Transverse colon (tissue), 4 donors: ENCODE results near the gene CRYGA. TPM values are rescaled to one million over a fixed set of nuclear protein-coding genes. Genes with fewer than 3 reads are reported as not detected.
"Not testable (repeated sequence)": the region's sequence is repeated elsewhere in the genome, so short reads cannot be mapped to it uniquely, and the experiment has no call there.

Experiments used
- DNase-seq: peaks from one replicate; pipeline ENCODE4 v3.0.0-alpha.2; 2019
- H3K27ac ChIP-seq, 4 donors: fragments of 200-600 bp; sonication (generic); 2 replicates each; pipeline ENCODE4 v1.5.1; 2016 to 2018; ENCODE audit warnings: inconsistent platforms in 4 of 4
- H3K27me3 ChIP-seq: fragments of 200-600 bp; sonication (generic); 2 replicates; pipeline ENCODE4 v1.5.1; 2017; ENCODE audit warnings: inconsistent platforms
- H3K36me3 ChIP-seq, 4 donors: fragments of 200-600 bp; sonication (generic); 2 replicates each; pipeline ENCODE4 v1.5.1; 2017 to 2019; ENCODE audit warnings: inconsistent platforms in 4 of 4
- H3K4me1 ChIP-seq, 4 donors: fragments of 200-600 bp; sonication (generic); 2 replicates each; pipeline ENCODE4 v1.5.1; 2017 to 2020; ENCODE audit warnings: inconsistent platforms in 4 of 4
- H3K4me3 ChIP-seq, 4 donors: fragments of 200-600 bp; sonication (generic); 1 replicate in 1 of 4; 2 replicates in 3 of 4; pipeline versions ENCODE4 v1.5.1 to v1.6.1; 2017 to 2019; ENCODE audit warnings: inconsistent platforms in 4 of 4
- H3K9me3 ChIP-seq, 2 donors: fragments of 200-600 bp; sonication (generic); 2 replicates each; pipeline ENCODE4 v1.5.1; 2017 to 2019; ENCODE audit warnings: inconsistent platforms in 2 of 2
- CTCF ChIP-seq, 5 experiments: fragments of 200-600 bp in 3 of 5; fragments of 450-650 bp in 2 of 5; sonication (generic) in 3 of 5; IDR thresholded peaks; 1 replicate in 2 of 5; 2 replicates in 3 of 5; pipeline ENCODE4 v1.5.1; 2016 to 2017; ENCODE audit warnings: antibody characterized with exemption in 5 of 5, inconsistent platforms in 3 of 5, mild to moderate bottlenecking in 2 of 5, moderate library complexity in 1 of 5
- EP300 ChIP-seq: sonication (generic); formaldehyde crosslinking; IDR thresholded peaks from one replicate; pipeline ENCODE4 v1.6.1; 2017; ENCODE audit warnings: antibody characterized with exemption, low read depth
- POLR2A ChIP-seq: fragments of 450-650 bp; IDR thresholded peaks from one replicate; pipeline ENCODE4 v1.6.1; 2016; ENCODE audit warnings: antibody characterized with exemption, mild to moderate bottlenecking, moderate library complexity
- POLR2AphosphoS5 ChIP-seq, 3 donors: sonication (generic); formaldehyde crosslinking; IDR thresholded peaks; one replicate each; pipeline ENCODE4 v1.6.1; 2016; ENCODE audit warnings: antibody characterized with exemption in 3 of 3
- WGBS, 2 donors: methylation state at CpG; one replicate each; pipeline ENCODE4 v1.1.5; 2018; ENCODE audit warnings: low coverage in 1 of 2; 5-methylcytosine and 5-hydroxymethylcytosine counted together
- in situ Hi-C, 4 donors: fragments of 200-750 bp; cut with MboI; loops; one replicate each; pipeline versions ENCODE4 v1.15.0 to v1.15.1; 2017; ENCODE audit warnings: low sequenced_read_pairs in 3 of 4, low pct_ligation_motif_present in 1 of 4, low pct_unique_long_range_greater_than_20kb in 1 of 4
- intact Hi-C: fragments of 100-400 bp; cut with DNase I; formaldehyde crosslinking; loops from one replicate; pipeline ENCODE4 v1.15.1; 2023; ENCODE audit warnings: low total_unique reads
- total RNA-seq, 4 donors: library from RNA; depleted of rRNA; stranded (reverse); fragments of >200 nt; gene quantifications; one replicate each; pipeline ENCODE4 v1.1.0, GENCODE V29; 2016

The CRYGA gene
- total RNA-seq, 4 donors from 2014 or later: not detected

GRCh38 chr2:208142925-208143799 lies 20.2 kb downstream of the CRYGA start:
- WGBS, 2 donors: 48 to 64% methylated on average over 6 to 12 of the region's 14 CpGs
- H3K4me1 ChIP-seq: no peaks in the 10 kb centered on the region
- no peak for DNase-seq
- intact Hi-C loops: no loop called here
- H3K4me3 ChIP-seq: no peak overlapping the region
- H3K27ac ChIP-seq: no peak overlapping the region
- no peaks in the 10 kb centered on the region for H3K9me3 ChIP-seq
- H3K27me3 ChIP-seq: no peaks in the 10 kb centered on the region
- in situ Hi-C loops: no loop called here
- H3K36me3 ChIP-seq: no peaks in the 10 kb centered on the region
- no peak for TF ChIP-seq POLR2AphosphoS5 (IDR thresholded peaks at IDR 0.05)
- no peak for TF ChIP-seq POLR2A
- TF ChIP-seq EP300: no peak
- no peak for TF ChIP-seq CTCF (IDR thresholded peaks at IDR 0.05)

- Histone ChIP-seq H3K27ac (no peak overlapping the region), H3K4me1 (no peaks in the 10 kb centered on the region), H3K9me3 (no peaks in the 10 kb centered on the region), H3K27me3 (no peaks in the 10 kb centered on the region), H3K36me3 (no peaks in the 10 kb centered on the region), H3K4me3 (no peak overlapping the region)
- DNase-seq: no peak
- TF ChIP-seq POLR2AphosphoS5 (IDR thresholded peaks at IDR 0.05) (no peak), EP300 (no peak), CTCF (IDR thresholded peaks at IDR 0.05) (no peak), POLR2A (no peak)
- intact Hi-C loops: no loop called here
- in situ Hi-C loops: no loop called here
- 41 to 42% methylated on average over 4 to 8 of the region's 8 CpGs for WGBS, 2 donors
Measured at GRCh38 chr2:208142240-208142924, 21.0 kb downstream of the CRYGA start.

- 87% methylated on average over 18 of the region's 18 CpGs; no CpG with 5 or more reads in 1 of the 2 donors for WGBS, 2 donors
- Histone ChIP-seq H3K4me1 (peaks cover 0 to 7% (median 0%) of the 10 kb centered on the region in 4 donors), H3K27me3 (no peaks in the 10 kb centered on the region), H3K36me3 (no peaks in the 10 kb centered on the region), H3K27ac (no peak overlapping the region), H3K4me3 (no peak overlapping the region), H3K9me3 (no peaks in the 10 kb centered on the region)
- DNase-seq: no peak
- intact Hi-C loops: loop anchor here (5.0 kb wide), 1 partner anchor 982 kb away; no protein-coding TSS in a partner anchor
- TF ChIP-seq CTCF (IDR thresholded peaks at IDR 0.05) (no peak), POLR2AphosphoS5 (IDR thresholded peaks at IDR 0.05) (no peak), EP300 (no peak), POLR2A (no peak)
- in situ Hi-C loops: no loop called here
Measured at GRCh38 chr2:208139447-208139846, 23.9 kb downstream of the CRYGA start.

GRCh38 chr2:208138334-208138733 lies 25.1 kb downstream of the CRYGA start:
- DNase-seq, H3K4me1 ChIP-seq, H3K4me3 ChIP-seq, in situ Hi-C loops, H3K9me3 ChIP-seq, H3K27me3 ChIP-seq, H3K27ac ChIP-seq, H3K36me3 ChIP-seq: not testable (repeated sequence)
- intact Hi-C loops: loop anchor here (5.0 kb wide), 1 partner anchor 981 kb away; no protein-coding TSS in a partner anchor
- WGBS, 2 donors: 93% methylated on average over 3 to 7 of the region's 7 CpGs
